ENCODE results near the gene UROC1.

DNA sequence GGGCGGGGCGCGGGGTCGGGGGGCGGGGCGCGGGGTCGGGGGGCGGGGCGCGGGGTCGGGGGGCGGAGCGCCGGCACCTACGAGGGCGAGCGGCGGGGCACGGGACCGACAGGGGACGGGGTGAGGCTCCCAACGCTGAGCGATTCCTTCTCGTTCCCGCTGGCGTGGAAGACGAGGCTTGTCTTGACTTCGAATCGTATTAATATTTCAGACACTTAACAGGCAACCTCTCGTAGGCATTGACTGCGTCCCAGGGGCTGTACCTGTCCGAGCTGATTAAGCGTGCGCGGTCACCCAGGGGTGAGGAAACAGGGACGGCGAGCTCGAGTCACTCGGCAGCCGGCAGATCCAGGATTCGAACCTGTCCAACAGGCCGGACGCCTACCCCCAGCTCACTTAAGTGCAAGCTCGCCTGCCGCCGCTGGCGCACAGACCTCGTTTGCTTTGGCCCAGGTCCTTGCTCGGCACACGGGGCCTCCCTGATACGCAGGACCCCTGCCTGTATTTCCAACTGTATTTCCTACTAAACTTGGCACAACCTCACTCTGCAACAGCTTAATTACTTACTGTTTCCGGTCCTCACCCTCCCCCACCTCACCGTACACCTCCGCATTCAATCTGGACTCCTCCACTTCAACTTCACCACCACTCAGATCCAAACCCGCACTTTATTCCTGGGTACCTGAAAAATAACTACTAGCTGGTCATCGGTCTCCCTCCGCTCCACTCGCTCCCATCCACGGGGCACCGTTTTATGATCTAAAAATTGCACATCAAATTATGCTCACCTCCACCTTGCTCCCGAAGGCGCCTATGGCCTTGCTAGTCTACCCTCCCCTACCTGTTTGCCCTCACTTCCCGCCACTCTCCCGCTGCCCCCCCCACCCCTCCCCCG is 41.2 kb downstream of the UROC1 start:
- TF ChIP-seq POLR2A (IDR thresholded peaks at IDR 0.05; ENCODE audit: low read length) (peak; percentile 4), GATA1 (IDR thresholded peaks at IDR 0.05; ENCODE audit: low read depth, low read length) (no peak)
